WI38 (cell line): Measurements from ENCODE around the gene SUN3.
A peak's percentile ranks its signal among the peaks of the same experiment; 100 is the strongest.
"Not testable (repeated sequence)": the region's sequence is repeated elsewhere in the genome, so short reads cannot be mapped to it uniquely, and the experiment has no call there.

Experiments
- H3K4me3 ChIP-seq: 2 replicates; pipeline ENCODE4 v1.5.1; 2011; ENCODE audit warnings: low read depth, mild to moderate bottlenecking, control low read depth, low read length
- CTCF ChIP-seq: IDR thresholded peaks from 2 replicates; pipeline ENCODE4 v1.5.1; 2012; ENCODE audit warnings: low read depth, mild to moderate bottlenecking, control low read depth, low read length

The SUN3 gene

GRCh38 chr7:47991741-47992311, 37.1 kb downstream of the SUN3 start:
- peak; percentile 71 for TF ChIP-seq CTCF
- H3K4me3 ChIP-seq: peak overlapping the region; percentile 52

GRCh38 chr7:47991270-47991669, 37.6 kb downstream of the SUN3 start:
- TF ChIP-seq CTCF: no peak
- no peak overlapping the region for H3K4me3 ChIP-seq

GRCh38 chr7:47990592-47990991, 38.3 kb downstream of the SUN3 start:
- H3K4me3 ChIP-seq: no peak overlapping the region
- TF ChIP-seq CTCF: no peak

GRCh38 chr7:47989607-47990400, 39.1 kb downstream of the SUN3 start:
- H3K4me3 ChIP-seq: not testable (repeated sequence)

GRCh38 chr7:47988496-47989386, 40.2 kb downstream of the SUN3 start:
- TF ChIP-seq CTCF: peak; percentile 27; the same call in 1 of the 2 replicates
- no peak overlapping the region for H3K4me3 ChIP-seq

- TF ChIP-seq CTCF: no peak
Observed at GRCh38 chr7:47982610-47983009, 46.3 kb downstream of the SUN3 start.

GRCh38 chr7:47980648-47981047, 48.3 kb downstream of the SUN3 start:
- H3K4me3 ChIP-seq: not testable (repeated sequence)

More at GRCh38 chr7:47982610-47983009, 46.3 kb downstream of the SUN3 start:
- no peak overlapping the region for H3K4me3 ChIP-seq

GRCh38 chr7:47979832-47980181, 49.1 kb downstream of the SUN3 start:
- TF ChIP-seq CTCF: no peak
- H3K4me3 ChIP-seq: peak overlapping the region; percentile 71
